Liver (tissue), 9 donors: Measurements from ENCODE around the gene CEACAM6. TPM values are rescaled to one million over a fixed set of nuclear protein-coding genes. Genes with fewer than 3 reads are reported as not detected.

Experiments used
- DNase-seq: peaks from one replicate; pipeline ENCODE4 v3.0.0-alpha.2; 2017; ENCODE audit warnings: low spot score
- H3K27ac ChIP-seq, 2 donors: one replicate each; pipeline ENCODE4 v1.7.0; 2013; ENCODE audit warnings: inconsistent platforms in 2 of 2, low read length in 2 of 2, control low read depth in 1 of 2, low read depth in 1 of 2, mild to moderate bottlenecking in 1 of 2
- H3K27me3 ChIP-seq, 4 donors: one replicate each; pipeline versions ENCODE4 v1.6.1 to v1.7.0; 2013; ENCODE audit warnings: low read length in 3 of 4, inconsistent platforms in 1 of 4, mild to moderate bottlenecking in 1 of 4, moderate library complexity in 1 of 4; ENCODE audit not compliant: control insufficient read depth in 4 of 4, insufficient read depth in 4 of 4
- H3K36me3 ChIP-seq, 4 donors: one replicate each; pipeline versions ENCODE4 v1.6.1 to v1.7.0; 2013; ENCODE audit warnings: low read length in 3 of 4, mild to moderate bottlenecking in 3 of 4, low read depth in 1 of 4, moderate library complexity in 1 of 4; ENCODE audit not compliant: control insufficient read depth in 4 of 4, insufficient read depth in 3 of 4
- H3K4me1 ChIP-seq, 4 donors: one replicate each; pipeline versions ENCODE4 v1.6.1 to v1.7.0; 2013; ENCODE audit warnings: low read length in 3 of 4, mild to moderate bottlenecking in 3 of 4, moderate library complexity in 1 of 4; ENCODE audit not compliant: control insufficient read depth in 4 of 4, insufficient read depth in 4 of 4
- H3K4me3 ChIP-seq, 3 donors: one replicate each; pipeline versions ENCODE4 v1.6.1 to v1.7.0; 2013; ENCODE audit warnings: low read length in 3 of 3, control low read depth in 1 of 3, low read depth in 1 of 3, mild to moderate bottlenecking in 1 of 3
- H3K9ac ChIP-seq, 2 donors: one replicate each; pipeline ENCODE4 v1.7.0; 2013; ENCODE audit warnings: low read length in 2 of 2, mild to moderate bottlenecking in 2 of 2, moderate library complexity in 2 of 2, control low read depth in 1 of 2, low read depth in 1 of 2
- H3K9me3 ChIP-seq, 4 donors: one replicate each; pipeline versions ENCODE4 v1.6.1 to v1.7.0; 2013; ENCODE audit warnings: low read length in 3 of 4; ENCODE audit not compliant: control insufficient read depth in 4 of 4
- EGR1 ChIP-seq, 2 donors: IDR thresholded peaks; 2 replicates each; pipeline ENCODE4 v1.6.1; 2016 to 2018; ENCODE audit warnings: antibody characterized with exemption in 2 of 2, low read depth in 2 of 2
- FOXA1 ChIP-seq: IDR thresholded peaks from 2 replicates; pipeline ENCODE4 v1.6.1; 2016; ENCODE audit warnings: antibody characterized with exemption
- FOXA2 ChIP-seq: IDR thresholded peaks from 2 replicates; pipeline ENCODE4 v1.6.1; 2016; ENCODE audit warnings: antibody characterized with exemption
- GABPA ChIP-seq, 2 donors: IDR thresholded peaks in 1 of 2; conservative IDR thresholded peaks in 1 of 2; 2 replicates each; pipeline ENCODE4 v1.6.1; 2016; ENCODE audit warnings: antibody characterized with exemption in 2 of 2, mild to moderate bottlenecking in 1 of 2, moderate library complexity in 1 of 2
- HNF4A ChIP-seq, 2 donors: conservative IDR thresholded peaks; 2 replicates each; pipeline ENCODE4 v1.6.1; 2016; ENCODE audit warnings: antibody characterized with exemption in 2 of 2, mild to moderate bottlenecking in 2 of 2
- HNF4G ChIP-seq: IDR thresholded peaks from 2 replicates; pipeline ENCODE4 v1.6.1; 2016; ENCODE audit warnings: antibody characterized with exemption
- JUND ChIP-seq, 2 donors: IDR thresholded peaks; 2 replicates each; pipeline ENCODE4 v1.6.1; 2016; ENCODE audit warnings: antibody characterized with exemption in 2 of 2
- NR2F2 ChIP-seq: IDR thresholded peaks from 2 replicates; pipeline ENCODE4 v1.6.1; 2016; ENCODE audit warnings: antibody characterized with exemption
- RAD21 ChIP-seq, 2 donors: IDR thresholded peaks; 2 replicates each; pipeline ENCODE4 v1.6.1; 2016; ENCODE audit warnings: antibody characterized with exemption in 2 of 2, mild to moderate bottlenecking in 2 of 2
- RXRA ChIP-seq, 2 donors: IDR thresholded peaks; 2 replicates each; pipeline ENCODE4 v1.6.1; 2017 to 2018; ENCODE audit warnings: antibody characterized with exemption in 2 of 2, mild to moderate bottlenecking in 1 of 2
- SP1 ChIP-seq: IDR thresholded peaks from 2 replicates; pipeline ENCODE4 v1.6.1; 2018; ENCODE audit warnings: antibody characterized with exemption, mild to moderate bottlenecking
- TAF1 ChIP-seq: conservative IDR thresholded peaks from 2 replicates; pipeline ENCODE4 v1.6.1; 2016; ENCODE audit warnings: antibody characterized with exemption, mild to moderate bottlenecking
- YY1 ChIP-seq: IDR thresholded peaks from 2 replicates; pipeline ENCODE4 v1.6.1; 2016; ENCODE audit warnings: antibody characterized with exemption, mild to moderate bottlenecking
- WGBS: extraction: QIAGEN DNeasy Blood & Tissue Kit; methylation state at CpG from one replicate; pipeline ENCODE4 v1.1.7; 2013; 5-methylcytosine and 5-hydroxymethylcytosine counted together
- polyA plus RNA-seq, 2 donors: library from polyadenylated mRNA; stranded (reverse) in 1 of 2; unstranded in 1 of 2; fragments of 200-250 nt in 1 of 2; fragments of >200 nt in 1 of 2; fragmentation: Nextera tagmentation in 1 of 2; extraction: Ambion mirVana in 1 of 2; gene quantifications; one replicate each; pipeline versions ENCODE4 v1.2.1 to v1.2.3, GENCODE V29; 2013 to 2015
- total RNA-seq, 2 donors: library from RNA; depleted of rRNA; stranded (reverse); fragments of >200 nt; gene quantifications; one replicate each; pipeline ENCODE4 v1.2.3, GENCODE V29; 2014
- TF ChIP-seq, protein P1 (sequence below): IDR thresholded peaks from 2 replicates; pipeline ENCODE4 v1.6.1; 2016; ENCODE audit warnings: antibody characterized with exemption, mild to moderate bottlenecking
- TF ChIP-seq, protein P2 (sequence below): IDR thresholded peaks from 2 replicates; pipeline ENCODE4 v1.6.1; 2016; ENCODE audit warnings: antibody characterized with exemption
- TF ChIP-seq, protein P3 (sequence below): IDR thresholded peaks from 2 replicates; pipeline ENCODE4 v1.6.1; 2016; ENCODE audit warnings: antibody characterized with exemption
- TF ChIP-seq, protein P4 (sequence below): IDR thresholded peaks from 2 replicates; pipeline ENCODE4 v1.6.1; 2016; ENCODE audit warnings: antibody characterized with exemption
- TF ChIP-seq, protein P5 (sequence below): fragments of 150-350 bp; IDR thresholded peaks from 2 replicates; pipeline ENCODE4 v1.5.1; 2017; ENCODE audit warnings: improper control_type of control experiment, low read depth, low read length; ENCODE audit not compliant: missing input control
- donor health status: healthy.
- donor health status: healthy.
- donor health status: healthy.
- donor health status: healthy.
- donor health status: healthy.

CEACAM6 gene
- total and polyA plus RNA-seq, 4 donors, result 0.08 to 2.4 (median 0.28) TPM; not detected in 1

DNA sequence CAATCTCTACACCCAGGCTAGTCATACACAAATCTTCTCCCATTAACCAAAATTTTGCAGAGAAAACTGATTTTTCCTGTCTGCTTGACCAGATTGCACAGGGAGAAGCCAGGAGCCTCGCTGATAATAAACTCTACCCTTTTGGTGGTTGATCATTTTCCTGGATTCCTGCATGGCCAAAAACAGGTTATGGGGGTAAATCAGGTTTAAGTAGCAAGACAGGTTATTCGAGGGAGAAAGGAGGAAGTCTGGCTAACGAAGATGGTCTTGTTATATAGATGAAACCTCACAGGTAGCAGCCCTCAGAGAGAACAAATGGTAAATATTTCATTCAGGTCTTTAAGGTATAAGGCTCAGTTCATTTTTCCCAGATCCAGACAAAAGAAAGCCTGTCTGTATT, 16.0 kb upstream of the CEACAM6 start:
- no peaks in the 10 kb centered on the region for H3K9me3 ChIP-seq
- 53% methylated on average over 3 of the region's 3 CpGs for WGBS
- no peak for DNase-seq
- no peak overlapping the region for H3K9ac ChIP-seq
- no peaks in the 10 kb centered on the region for H3K36me3 ChIP-seq
- H3K4me1 ChIP-seq, result no peaks in the 10 kb centered on the region
- peaks cover 0 to 3% (median 1%) of the 10 kb centered on the region in 4 donors for H3K27me3 ChIP-seq
- no peak overlapping the region for H3K27ac ChIP-seq
- TF ChIP-seq, protein P1, sequence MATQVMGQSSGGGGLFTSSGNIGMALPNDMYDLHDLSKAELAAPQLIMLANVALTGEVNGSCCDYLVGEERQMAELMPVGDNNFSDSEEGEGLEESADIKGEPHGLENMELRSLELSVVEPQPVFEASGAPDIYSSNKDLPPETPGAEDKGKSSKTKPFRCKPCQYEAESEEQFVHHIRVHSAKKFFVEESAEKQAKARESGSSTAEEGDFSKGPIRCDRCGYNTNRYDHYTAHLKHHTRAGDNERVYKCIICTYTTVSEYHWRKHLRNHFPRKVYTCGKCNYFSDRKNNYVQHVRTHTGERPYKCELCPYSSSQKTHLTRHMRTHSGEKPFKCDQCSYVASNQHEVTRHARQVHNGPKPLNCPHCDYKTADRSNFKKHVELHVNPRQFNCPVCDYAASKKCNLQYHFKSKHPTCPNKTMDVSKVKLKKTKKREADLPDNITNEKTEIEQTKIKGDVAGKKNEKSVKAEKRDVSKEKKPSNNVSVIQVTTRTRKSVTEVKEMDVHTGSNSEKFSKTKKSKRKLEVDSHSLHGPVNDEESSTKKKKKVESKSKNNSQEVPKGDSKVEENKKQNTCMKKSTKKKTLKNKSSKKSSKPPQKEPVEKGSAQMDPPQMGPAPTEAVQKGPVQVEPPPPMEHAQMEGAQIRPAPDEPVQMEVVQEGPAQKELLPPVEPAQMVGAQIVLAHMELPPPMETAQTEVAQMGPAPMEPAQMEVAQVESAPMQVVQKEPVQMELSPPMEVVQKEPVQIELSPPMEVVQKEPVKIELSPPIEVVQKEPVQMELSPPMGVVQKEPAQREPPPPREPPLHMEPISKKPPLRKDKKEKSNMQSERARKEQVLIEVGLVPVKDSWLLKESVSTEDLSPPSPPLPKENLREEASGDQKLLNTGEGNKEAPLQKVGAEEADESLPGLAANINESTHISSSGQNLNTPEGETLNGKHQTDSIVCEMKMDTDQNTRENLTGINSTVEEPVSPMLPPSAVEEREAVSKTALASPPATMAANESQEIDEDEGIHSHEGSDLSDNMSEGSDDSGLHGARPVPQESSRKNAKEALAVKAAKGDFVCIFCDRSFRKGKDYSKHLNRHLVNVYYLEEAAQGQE, result no peak
- TF ChIP-seq, protein P2, sequence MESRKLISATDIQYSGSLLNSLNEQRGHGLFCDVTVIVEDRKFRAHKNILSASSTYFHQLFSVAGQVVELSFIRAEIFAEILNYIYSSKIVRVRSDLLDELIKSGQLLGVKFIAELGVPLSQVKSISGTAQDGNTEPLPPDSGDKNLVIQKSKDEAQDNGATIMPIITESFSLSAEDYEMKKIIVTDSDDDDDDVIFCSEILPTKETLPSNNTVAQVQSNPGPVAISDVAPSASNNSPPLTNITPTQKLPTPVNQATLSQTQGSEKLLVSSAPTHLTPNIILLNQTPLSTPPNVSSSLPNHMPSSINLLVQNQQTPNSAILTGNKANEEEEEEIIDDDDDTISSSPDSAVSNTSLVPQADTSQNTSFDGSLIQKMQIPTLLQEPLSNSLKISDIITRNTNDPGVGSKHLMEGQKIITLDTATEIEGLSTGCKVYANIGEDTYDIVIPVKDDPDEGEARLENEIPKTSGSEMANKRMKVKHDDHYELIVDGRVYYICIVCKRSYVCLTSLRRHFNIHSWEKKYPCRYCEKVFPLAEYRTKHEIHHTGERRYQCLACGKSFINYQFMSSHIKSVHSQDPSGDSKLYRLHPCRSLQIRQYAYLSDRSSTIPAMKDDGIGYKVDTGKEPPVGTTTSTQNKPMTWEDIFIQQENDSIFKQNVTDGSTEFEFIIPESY, result no peak
- TF ChIP-seq TAF1 (no peak), GABPA (IDR thresholded peaks at IDR 0.05 in 1 of 2, conservative IDR thresholded peaks at IDR 0.05 in 1 of 2) (no peak), FOXA1 (no peak), YY1 (no peak), RAD21 (IDR thresholded peaks at IDR 0.05) (no peak), SP1 (no peak), RXRA (IDR thresholded peaks at IDR 0.05) (no peak), HNF4A (conservative IDR thresholded peaks at IDR 0.05) (no peak), EGR1 (IDR thresholded peaks at IDR 0.05; ENCODE audit: low read depth in 2 of 2) (no peak), HNF4G (no peak), FOXA2 (no peak), NR2F2 (no peak), JUND (IDR thresholded peaks at IDR 0.05) (no peak)
- TF ChIP-seq, protein P3, sequence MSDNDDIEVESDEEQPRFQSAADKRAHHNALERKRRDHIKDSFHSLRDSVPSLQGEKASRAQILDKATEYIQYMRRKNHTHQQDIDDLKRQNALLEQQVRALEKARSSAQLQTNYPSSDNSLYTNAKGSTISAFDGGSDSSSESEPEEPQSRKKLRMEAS, result no peak
- TF ChIP-seq, protein P4, sequence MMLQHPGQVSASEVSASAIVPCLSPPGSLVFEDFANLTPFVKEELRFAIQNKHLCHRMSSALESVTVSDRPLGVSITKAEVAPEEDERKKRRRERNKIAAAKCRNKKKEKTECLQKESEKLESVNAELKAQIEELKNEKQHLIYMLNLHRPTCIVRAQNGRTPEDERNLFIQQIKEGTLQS, result no peak
- TF ChIP-seq, protein P5, sequence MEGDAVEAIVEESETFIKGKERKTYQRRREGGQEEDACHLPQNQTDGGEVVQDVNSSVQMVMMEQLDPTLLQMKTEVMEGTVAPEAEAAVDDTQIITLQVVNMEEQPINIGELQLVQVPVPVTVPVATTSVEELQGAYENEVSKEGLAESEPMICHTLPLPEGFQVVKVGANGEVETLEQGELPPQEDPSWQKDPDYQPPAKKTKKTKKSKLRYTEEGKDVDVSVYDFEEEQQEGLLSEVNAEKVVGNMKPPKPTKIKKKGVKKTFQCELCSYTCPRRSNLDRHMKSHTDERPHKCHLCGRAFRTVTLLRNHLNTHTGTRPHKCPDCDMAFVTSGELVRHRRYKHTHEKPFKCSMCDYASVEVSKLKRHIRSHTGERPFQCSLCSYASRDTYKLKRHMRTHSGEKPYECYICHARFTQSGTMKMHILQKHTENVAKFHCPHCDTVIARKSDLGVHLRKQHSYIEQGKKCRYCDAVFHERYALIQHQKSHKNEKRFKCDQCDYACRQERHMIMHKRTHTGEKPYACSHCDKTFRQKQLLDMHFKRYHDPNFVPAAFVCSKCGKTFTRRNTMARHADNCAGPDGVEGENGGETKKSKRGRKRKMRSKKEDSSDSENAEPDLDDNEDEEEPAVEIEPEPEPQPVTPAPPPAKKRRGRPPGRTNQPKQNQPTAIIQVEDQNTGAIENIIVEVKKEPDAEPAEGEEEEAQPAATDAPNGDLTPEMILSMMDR, result no peak
- H3K4me3 ChIP-seq, result no peak overlapping the region
